Astrocyte (in vitro differentiated cells and primary cell): ENCODE measurements around the gene SEC11A. TPM values are rescaled to one million over a fixed set of nuclear protein-coding genes. Genes with fewer than 3 reads are reported as not detected.

Experiments used
- DNase-seq: peaks from one replicate; pipeline ENCODE4 v3.0.0-alpha.2; 2010; ENCODE audit warnings: low read depth
- FAIRE-seq: peaks from 2 replicates; lab custom pipeline; 2011; peaks lifted over from hg19 to GRCh38; lab: Jason Lieb, UNC
- H2AFZ ChIP-seq: 2 replicates; pipeline ENCODE4 v1.6.0; 2012; ENCODE audit warnings: low read depth, low read length, inconsistent platforms
- H3K27ac ChIP-seq: 2 replicates; pipeline ENCODE4 v1.5.1; 2011; ENCODE audit warnings: low read depth, low read length, inconsistent platforms
- H3K27me3 ChIP-seq: 2 replicates; pipeline ENCODE4 v1.6.0; 2011; ENCODE audit warnings: low read length, inconsistent platforms; ENCODE audit not compliant: insufficient read depth
- H3K36me3 ChIP-seq: 2 replicates; pipeline ENCODE4 v1.5.1; 2011; ENCODE audit warnings: low read length, inconsistent platforms; ENCODE audit not compliant: insufficient read depth
- H3K4me1 ChIP-seq: 2 replicates; pipeline ENCODE4 v1.5.1; 2011; ENCODE audit warnings: low read length, inconsistent platforms; ENCODE audit not compliant: insufficient read depth
- H3K4me2 ChIP-seq: 2 replicates; pipeline ENCODE4 v1.6.0; 2012; ENCODE audit warnings: low read length, inconsistent platforms
- H3K4me3 ChIP-seq: 2 replicates; pipeline ENCODE4 v1.5.1; 2011; ENCODE audit warnings: low read depth, mild to moderate bottlenecking, low read length, inconsistent platforms; ENCODE audit not compliant: insufficient read depth
- H3K79me2 ChIP-seq: 2 replicates; pipeline ENCODE4 v1.6.0; 2012; ENCODE audit warnings: mild to moderate bottlenecking, low read length, inconsistent platforms; ENCODE audit not compliant: insufficient read depth
- H3K9ac ChIP-seq: 2 replicates; pipeline ENCODE4 v1.6.0; 2012; ENCODE audit warnings: mild to moderate bottlenecking, low read length, inconsistent platforms
- H3K9me3 ChIP-seq: 2 replicates; pipeline ENCODE4 v1.5.1; 2012; ENCODE audit warnings: low read depth, mild to moderate bottlenecking, low read length, inconsistent platforms; ENCODE audit not compliant: insufficient read depth
- H4K20me1 ChIP-seq: 2 replicates; pipeline ENCODE4 v1.6.0; 2012; ENCODE audit warnings: low read length, inconsistent platforms; ENCODE audit not compliant: insufficient read depth
- H3K27ac Mint-ChIP-seq: one replicate; pipeline ENCODE4 v1.8.0; 2021; ENCODE audit warnings: mild to moderate bottlenecking, mixed read lengths; ENCODE audit not compliant: unreplicated experiment
- H3K27me3 Mint-ChIP-seq: one replicate; pipeline ENCODE4 v1.8.0; 2021; ENCODE audit warnings: low read depth, mixed read lengths; ENCODE audit not compliant: unreplicated experiment
- H3K36me3 Mint-ChIP-seq: one replicate; pipeline ENCODE4 v1.8.0; 2021; ENCODE audit warnings: low read depth, mixed read lengths; ENCODE audit not compliant: unreplicated experiment
- H3K4me1 Mint-ChIP-seq: one replicate; pipeline ENCODE4 v1.8.0; 2021; ENCODE audit warnings: low read depth, mixed read lengths; ENCODE audit not compliant: unreplicated experiment
- H3K4me3 Mint-ChIP-seq: one replicate; pipeline ENCODE4 v1.8.0; 2021; ENCODE audit warnings: mild to moderate bottlenecking, moderate library complexity, mixed read lengths; ENCODE audit not compliant: unreplicated experiment
- H3K9me3 Mint-ChIP-seq: one replicate; pipeline ENCODE4 v1.8.0; 2021; ENCODE audit warnings: mild to moderate bottlenecking, mixed read lengths; ENCODE audit not compliant: unreplicated experiment
- EZH2 ChIP-seq: IDR thresholded peaks from 2 replicates; pipeline ENCODE4 v1.6.1; 2012; ENCODE audit warnings: mild to moderate bottlenecking, low read length, inconsistent platforms; ENCODE audit not compliant: insufficient read depth
- total RNA-seq: library from RNA; stranded (reverse); gene quantifications from 2 replicates; pipeline ENCODE4 v1.2.1, GENCODE V29; 2021
- TF ChIP-seq, protein P1 (sequence below): IDR thresholded peaks from 2 replicates; pipeline ENCODE4 v1.5.1; 2011; ENCODE audit warnings: low read depth, mild to moderate bottlenecking, inconsistent platforms, low read length, moderate library complexity; ENCODE audit not compliant: insufficient read depth

SEC11A gene
- total RNA-seq, 1 donor from 2014 or later: 198 TPM

DNA sequence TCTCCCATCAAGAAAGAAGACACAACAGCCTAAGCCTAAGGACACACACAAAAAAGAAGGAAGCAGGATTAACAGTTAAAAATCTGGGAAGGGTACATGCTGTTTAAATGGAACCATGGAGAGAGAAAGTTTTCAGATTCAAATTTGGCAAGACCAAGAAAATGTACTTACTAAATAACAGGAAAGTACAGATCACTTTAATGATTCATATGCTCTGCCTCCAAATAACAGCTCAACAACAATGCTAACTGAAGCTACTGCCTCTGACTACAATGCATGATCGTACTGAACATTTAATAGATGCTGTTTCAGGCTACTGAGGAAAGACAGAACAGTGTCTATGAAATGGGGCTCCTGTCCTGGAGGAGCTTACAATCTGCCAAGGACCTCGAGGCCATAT is 49.6 kb downstream of the SEC11A start:
- Histone ChIP-seq H3K4me3 (no peak overlapping the region), H3K27me3 (no peaks in the 10 kb centered on the region), H3K9me3 (no peaks in the 10 kb centered on the region), H2AFZ (no peak overlapping the region), H3K36me3 (peaks cover 46% of the 10 kb centered on the region), H4K20me1 (peaks cover 9% of the 10 kb centered on the region), H3K4me1 (peaks cover 12% of the 10 kb centered on the region), H3K79me2 (no peaks in the 10 kb centered on the region), H3K27ac (no peak overlapping the region), H3K4me2 (no peak overlapping the region), H3K9ac (no peak overlapping the region)
- H3K9me3 Mint-ChIP-seq: no peaks in the 10 kb centered on the region
- FAIRE-seq: no peak
- TF ChIP-seq EZH2: no peak
- TF ChIP-seq, protein P1, sequence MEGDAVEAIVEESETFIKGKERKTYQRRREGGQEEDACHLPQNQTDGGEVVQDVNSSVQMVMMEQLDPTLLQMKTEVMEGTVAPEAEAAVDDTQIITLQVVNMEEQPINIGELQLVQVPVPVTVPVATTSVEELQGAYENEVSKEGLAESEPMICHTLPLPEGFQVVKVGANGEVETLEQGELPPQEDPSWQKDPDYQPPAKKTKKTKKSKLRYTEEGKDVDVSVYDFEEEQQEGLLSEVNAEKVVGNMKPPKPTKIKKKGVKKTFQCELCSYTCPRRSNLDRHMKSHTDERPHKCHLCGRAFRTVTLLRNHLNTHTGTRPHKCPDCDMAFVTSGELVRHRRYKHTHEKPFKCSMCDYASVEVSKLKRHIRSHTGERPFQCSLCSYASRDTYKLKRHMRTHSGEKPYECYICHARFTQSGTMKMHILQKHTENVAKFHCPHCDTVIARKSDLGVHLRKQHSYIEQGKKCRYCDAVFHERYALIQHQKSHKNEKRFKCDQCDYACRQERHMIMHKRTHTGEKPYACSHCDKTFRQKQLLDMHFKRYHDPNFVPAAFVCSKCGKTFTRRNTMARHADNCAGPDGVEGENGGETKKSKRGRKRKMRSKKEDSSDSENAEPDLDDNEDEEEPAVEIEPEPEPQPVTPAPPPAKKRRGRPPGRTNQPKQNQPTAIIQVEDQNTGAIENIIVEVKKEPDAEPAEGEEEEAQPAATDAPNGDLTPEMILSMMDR: no peak
- H3K27me3 Mint-ChIP-seq: no peaks in the 10 kb centered on the region
- no peak for DNase-seq
- peaks cover 18% of the 10 kb centered on the region for H3K36me3 Mint-ChIP-seq
- H3K4me1 Mint-ChIP-seq: peaks cover 9% of the 10 kb centered on the region
- no peak overlapping the region for H3K27ac Mint-ChIP-seq
- no peak overlapping the region for H3K4me3 Mint-ChIP-seq

DNA sequence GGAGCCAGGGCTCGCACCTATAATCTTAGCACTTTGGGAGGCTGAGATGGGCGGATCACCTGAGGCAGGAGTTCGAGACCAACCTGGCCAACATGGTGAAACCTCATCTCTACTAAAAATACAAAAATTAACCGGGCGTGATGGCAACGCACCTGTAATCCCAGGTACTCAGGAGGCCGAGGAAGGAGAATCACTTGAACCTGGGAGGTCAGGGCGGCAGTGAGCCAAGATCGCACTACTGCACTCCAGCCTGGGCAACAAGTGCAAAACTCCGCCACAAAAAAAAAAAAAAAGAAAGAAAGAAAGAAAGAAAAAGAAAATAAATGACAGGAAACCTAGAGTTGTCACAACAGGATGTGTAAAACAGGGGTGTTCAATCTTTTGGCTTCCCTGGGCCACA is 54.9 kb downstream of the SEC11A start:
- Histone ChIP-seq H3K9ac (no peak overlapping the region), H3K4me1 (peaks cover 10% of the 10 kb centered on the region), H3K79me2 (no peaks in the 10 kb centered on the region), H3K36me3 (peaks cover 10% of the 10 kb centered on the region), H3K27ac (no peak overlapping the region), H3K4me3 (no peak overlapping the region), H3K4me2 (no peak overlapping the region), H4K20me1 (peaks cover 2% of the 10 kb centered on the region), H3K9me3 (no peaks in the 10 kb centered on the region), H3K27me3 (no peaks in the 10 kb centered on the region), H2AFZ (no peak overlapping the region)
- DNase-seq (no peak), FAIRE-seq (no peak)
- Mint-ChIP-seq H3K36me3 (peaks cover 14% of the 10 kb centered on the region), H3K4me3 (no peak overlapping the region), H3K4me1 (no peaks in the 10 kb centered on the region), H3K27me3 (peaks cover 3% of the 10 kb centered on the region), H3K27ac (no peak overlapping the region), H3K9me3 (peaks cover 3% of the 10 kb centered on the region)
- TF ChIP-seq, protein P1: no peak
- TF ChIP-seq EZH2: no peak

DNA sequence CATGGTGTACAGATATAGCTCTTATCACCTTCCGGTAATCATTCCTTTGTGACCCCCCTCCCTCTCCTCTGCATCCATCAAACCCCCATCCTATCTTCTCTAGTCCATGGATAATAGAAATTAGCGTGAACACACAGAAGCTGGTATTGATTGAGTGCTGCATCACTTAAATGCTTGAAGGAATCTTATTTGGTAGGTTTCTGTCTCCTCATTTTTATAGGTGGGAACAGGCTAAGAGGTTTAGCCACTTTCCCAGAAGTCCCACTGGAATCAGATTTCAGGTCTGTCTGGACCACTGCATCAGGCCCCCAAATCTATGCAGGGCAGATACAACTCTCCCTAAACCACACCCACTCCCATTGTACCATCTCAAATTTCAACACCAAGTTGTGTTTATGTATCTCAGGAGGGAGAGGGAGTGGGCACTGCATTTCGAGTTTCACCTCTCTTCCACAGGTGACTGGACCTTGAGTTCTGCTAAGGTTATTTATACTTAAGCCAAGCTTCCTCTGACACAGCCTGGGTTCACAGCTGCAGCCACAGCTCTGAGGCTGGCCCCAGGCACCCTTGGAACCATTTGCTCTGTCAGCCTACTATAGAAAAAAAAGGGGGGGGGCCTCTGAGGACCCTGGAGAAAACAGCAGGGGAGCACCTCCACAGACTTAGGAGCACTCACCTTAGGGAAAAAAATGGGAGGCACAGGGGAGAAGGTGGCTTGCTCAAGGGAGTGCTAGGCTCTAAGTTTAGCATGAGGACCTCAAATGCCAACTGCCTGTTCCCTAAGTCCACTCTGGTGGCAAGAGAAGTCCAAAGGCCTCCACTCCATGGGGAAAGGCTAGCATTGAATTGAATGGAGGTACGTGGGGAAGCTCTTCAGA is 55.8 kb downstream of the SEC11A start:
- no peak overlapping the region for H3K9ac ChIP-seq
- H3K4me3 Mint-ChIP-seq: no peak overlapping the region

More for the DNA sequence above, 55.8 kb downstream of the SEC11A start:
- peaks cover 7% of the 10 kb centered on the region for H3K36me3 ChIP-seq
- H3K4me3 ChIP-seq: no peak overlapping the region
- H4K20me1 ChIP-seq: peaks cover 2% of the 10 kb centered on the region
- H3K4me1 ChIP-seq: peaks cover 13% of the 10 kb centered on the region
- DNase-seq (no peak), FAIRE-seq (no peak)
- peaks cover 3% of the 10 kb centered on the region for H3K4me1 Mint-ChIP-seq
- H3K27me3 Mint-ChIP-seq: peaks cover 3% of the 10 kb centered on the region
- H3K9me3 Mint-ChIP-seq: peaks cover 3% of the 10 kb centered on the region
- H2AFZ ChIP-seq: no peak overlapping the region
- H3K4me2 ChIP-seq: no peak overlapping the region
- no peaks in the 10 kb centered on the region for H3K27me3 ChIP-seq
- H3K36me3 Mint-ChIP-seq: peaks cover 10% of the 10 kb centered on the region
- no peak overlapping the region for H3K27ac ChIP-seq
- TF ChIP-seq, protein P1: no peak
- TF ChIP-seq EZH2: no peak
- no peaks in the 10 kb centered on the region for H3K79me2 ChIP-seq
- H3K27ac Mint-ChIP-seq: no peak overlapping the region
- H3K9me3 ChIP-seq: no peaks in the 10 kb centered on the region
